Activated CD8-positive, alpha-beta T cell treated with anti-CD3 and anti-CD28 coated beads, Interleukin-2, amount 10 ng/mL, durations not matched to agents 7 days and 5 days (primary cell): Measurements from ENCODE around the gene KIAA0040. TPM values are rescaled to one million over a fixed set of nuclear protein-coding genes. Genes with fewer than 3 reads are reported as not detected.

Source experiments
- ATAC-seq: fragments of 150-1000 bp; cut with Tn5 transposase; one replicate; pipeline ENCODE4 v1.10.0; 2021; ENCODE audit warnings: moderate library complexity
- CTCF ChIA-PET: fragments of 350-600 bp; sonication (Branson Sonifier 250); formaldehyde crosslinking; loops from one replicate; lab custom pipeline; 2021; ENCODE audit warnings: antibody characterized with exemption; lab: Charles Lee
- POLR2A ChIA-PET: fragments of 350-600 bp; sonication (Branson Sonifier 250); formaldehyde crosslinking; loops from one replicate; lab custom pipeline; 2021; ENCODE audit warnings: antibody characterized with exemption; lab: Charles Lee
- DNase-seq: peaks from one replicate; pipeline ENCODE4 v3.0.0-alpha.2; 2020
- H3K27ac Mint-ChIP-seq: one replicate; pipeline ENCODE4 v1.8.0; 2021; ENCODE audit warnings: mild to moderate bottlenecking, mixed read lengths
- H3K27me3 Mint-ChIP-seq: one replicate; pipeline ENCODE4 v1.8.0; 2021; ENCODE audit warnings: low read depth, mixed read lengths
- H3K36me3 Mint-ChIP-seq: one replicate; pipeline ENCODE4 v1.8.0; 2021; ENCODE audit warnings: low read depth, mixed read lengths
- H3K4me1 Mint-ChIP-seq: one replicate; pipeline ENCODE4 v1.8.0; 2021; ENCODE audit warnings: low read depth, mixed read lengths
- H3K4me3 Mint-ChIP-seq: one replicate; pipeline ENCODE4 v1.8.0; 2021; ENCODE audit warnings: mild to moderate bottlenecking, mixed read lengths
- H3K9me3 Mint-ChIP-seq: one replicate; pipeline ENCODE4 v1.8.0; 2022; ENCODE audit warnings: mixed read lengths; ENCODE audit not compliant: insufficient read depth
- total RNA-seq, 2 experiments: library from RNA; stranded (reverse); gene quantifications; one replicate each; pipeline ENCODE4 v1.2.3, GENCODE V29; 2021

KIAA0040 gene
- total RNA-seq, 2 experiments from 2014 or later: 50.8 to 51.0 TPM

DNA sequence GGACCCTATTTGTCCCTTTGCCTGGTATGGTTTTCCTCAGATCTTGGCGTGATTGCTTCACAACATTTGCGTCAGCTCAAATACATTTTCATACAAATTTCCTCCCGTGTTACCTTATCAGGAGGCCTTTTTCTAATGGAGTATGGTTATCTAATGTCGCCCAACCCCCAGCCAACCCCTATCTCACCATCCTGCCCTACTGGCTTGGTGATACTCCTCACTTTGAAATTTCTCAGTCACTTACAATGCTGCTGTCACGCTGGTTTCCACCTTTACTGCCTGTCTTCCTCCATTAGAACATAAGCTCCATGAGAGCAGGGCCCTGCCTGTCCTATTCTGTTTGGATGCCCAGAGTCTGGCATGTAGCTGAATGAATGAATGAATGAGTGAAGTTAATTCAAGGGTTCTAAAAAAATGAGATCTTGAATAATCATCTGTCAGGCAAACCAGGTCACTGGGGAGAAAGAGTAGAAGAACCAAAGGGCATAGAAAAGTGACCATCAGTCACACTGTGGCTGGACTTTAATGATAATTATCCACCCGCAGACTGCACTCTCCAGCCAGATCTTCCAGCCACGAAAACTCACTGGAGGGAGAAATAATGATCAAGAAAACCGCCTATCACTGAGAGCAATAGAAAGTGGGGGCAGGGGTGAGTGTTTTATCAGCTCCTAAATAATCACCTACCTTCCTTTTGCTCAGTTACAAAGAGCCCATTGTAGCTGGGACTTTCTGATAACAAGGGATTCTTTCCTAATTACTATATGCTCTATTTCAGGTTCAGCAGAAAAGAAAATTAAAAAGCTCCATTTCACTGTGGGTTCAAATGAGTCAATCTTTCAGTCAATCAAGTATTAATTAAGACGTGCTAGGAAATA lies 21.3 kb downstream of the KIAA0040 start:
- DNase-seq (no peak), ATAC-seq (no peak)
- Mint-ChIP-seq H3K27me3 (no peaks in the 10 kb centered on the region), H3K4me1 (peaks cover 53% of the 10 kb centered on the region), H3K9me3 (no peaks in the 10 kb centered on the region), H3K27ac (peak overlapping the region; percentile 13), H3K4me3 (no peak overlapping the region), H3K36me3 (peaks cover 69% of the 10 kb centered on the region)
- POLR2A ChIA-PET: no interaction called here
- CTCF ChIA-PET: interaction anchor here (0.9 to 2.3 kb wide), 7 partner anchors 13 to 148 kb away, joined by 3 to 8 read pairs (median 5); no protein-coding TSS in a partner anchor

DNA sequence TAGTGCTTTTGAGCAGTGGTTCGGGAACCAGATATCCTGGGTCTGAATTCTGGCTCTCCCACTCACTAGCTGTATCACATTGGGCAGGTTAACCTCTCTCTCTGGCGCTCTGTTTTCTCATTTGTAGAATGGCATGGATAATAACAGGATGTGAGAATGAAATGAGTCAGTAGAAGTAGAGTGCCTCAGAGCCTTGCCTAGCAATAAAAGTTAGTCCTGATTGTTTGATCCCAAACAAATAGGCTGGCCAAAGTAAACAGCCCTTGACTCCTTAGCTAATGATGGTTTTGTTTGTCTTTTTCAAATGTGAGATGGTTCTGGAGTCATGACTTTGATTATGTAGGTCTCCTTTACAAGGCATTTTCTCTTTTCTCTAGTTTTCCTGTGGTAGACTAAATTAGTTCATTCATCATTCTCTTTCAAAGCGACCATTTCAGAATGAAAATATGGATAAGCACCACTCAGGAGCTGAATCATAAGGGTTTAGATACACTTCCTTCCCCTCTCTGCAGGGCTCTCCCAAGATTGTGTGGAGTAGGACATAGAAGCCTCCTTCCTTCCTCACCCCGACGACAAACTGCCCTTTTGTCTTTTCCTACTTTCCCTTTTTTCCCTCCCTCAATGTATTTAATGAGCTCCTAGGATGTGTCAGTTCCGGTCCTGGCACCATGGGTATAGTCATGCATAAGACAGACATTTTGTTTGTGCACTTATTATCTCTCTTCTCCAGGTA lies 23.1 kb downstream of the KIAA0040 start:
- DNase-seq (no peak), ATAC-seq (no peak)
- H3K27me3 Mint-ChIP-seq: no peaks in the 10 kb centered on the region
- peaks cover 46% of the 10 kb centered on the region for H3K4me1 Mint-ChIP-seq
- peak overlapping the region; percentile 44 for H3K27ac Mint-ChIP-seq
- H3K36me3 Mint-ChIP-seq: peaks cover 65% of the 10 kb centered on the region
- no peak overlapping the region for H3K4me3 Mint-ChIP-seq
- CTCF ChIA-PET: interaction anchor here (1.4 to 2.6 kb wide), 7 partner anchors 14 to 150 kb away, joined by 4 to 13 read pairs (median 7); no protein-coding TSS in a partner anchor
- H3K9me3 Mint-ChIP-seq: no peaks in the 10 kb centered on the region
- POLR2A ChIA-PET: interaction anchor here (1.0 kb wide), 1 partner anchor 40 kb away, joined by 4 read pairs; no protein-coding TSS in a partner anchor

GRCh38 chr1:175168782-175169181 lies 23.8 kb downstream of the KIAA0040 start:
- ATAC-seq (no peak), DNase-seq (no peak)
- POLR2A ChIA-PET: interaction anchor here (1.0 kb wide), 1 partner anchor 41 kb away, joined by 4 read pairs; no protein-coding TSS in a partner anchor
- no peak overlapping the region for H3K4me3 Mint-ChIP-seq
- peak overlapping the region; percentile 39 for H3K27ac Mint-ChIP-seq
- no peaks in the 10 kb centered on the region for H3K27me3 Mint-ChIP-seq
- H3K4me1 Mint-ChIP-seq: peaks cover 40% of the 10 kb centered on the region
- no peaks in the 10 kb centered on the region for H3K9me3 Mint-ChIP-seq
- CTCF ChIA-PET: interaction anchor here (1.9 to 2.6 kb wide), 3 partner anchors 14 to 149 kb away, joined by 6 to 13 read pairs (median 10); no protein-coding TSS in a partner anchor
- H3K36me3 Mint-ChIP-seq: peaks cover 63% of the 10 kb centered on the region

DNA sequence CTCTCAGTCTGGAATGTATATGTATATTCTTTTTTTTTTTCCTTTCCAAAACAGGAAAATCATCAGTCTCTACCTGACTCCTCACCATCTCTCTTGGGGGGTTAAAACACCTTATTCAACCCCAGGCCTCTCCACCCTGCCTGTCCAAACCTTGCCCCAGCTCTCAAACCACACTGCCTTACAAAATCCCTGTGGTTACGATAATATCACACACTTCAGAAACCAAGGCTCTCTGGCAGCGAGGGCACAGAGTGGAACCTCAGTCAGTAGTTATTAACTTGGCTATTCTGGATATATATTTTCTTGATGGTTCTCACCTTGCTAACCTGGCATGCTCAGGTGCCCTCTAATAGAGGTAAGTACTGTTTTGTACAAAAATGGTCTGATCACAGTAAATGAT lies 24.7 kb downstream of the KIAA0040 start:
- peaks cover 33% of the 10 kb centered on the region for H3K4me1 Mint-ChIP-seq
- H3K9me3 Mint-ChIP-seq: no peaks in the 10 kb centered on the region
- no peaks in the 10 kb centered on the region for H3K27me3 Mint-ChIP-seq
- CTCF ChIA-PET: interaction anchor here (0.7 to 2.6 kb wide), 3 partner anchors 13 to 170 kb away, joined by 3 to 13 read pairs (median 10); no protein-coding TSS in a partner anchor
- no peak for DNase-seq
- H3K27ac Mint-ChIP-seq: no peak overlapping the region
- POLR2A ChIA-PET: no interaction called here
- ATAC-seq: no peak
- no peak overlapping the region for H3K4me3 Mint-ChIP-seq
- H3K36me3 Mint-ChIP-seq: peaks cover 64% of the 10 kb centered on the region

- Mint-ChIP-seq H3K4me3 (no peak overlapping the region), H3K27ac (no peak overlapping the region), H3K4me1 (peaks cover 33% of the 10 kb centered on the region), H3K27me3 (no peaks in the 10 kb centered on the region), H3K36me3 (peaks cover 66% of the 10 kb centered on the region), H3K9me3 (no peaks in the 10 kb centered on the region)
- ChIA-PET CTCF (interaction anchor here (1.7 kb wide), 1 partner anchor 12 kb away, joined by 4 read pairs; no protein-coding TSS in a partner anchor), POLR2A (no interaction called here)
- DNase-seq: no peak
- no peak for ATAC-seq
Observed at GRCh38 chr1:175166746-175167145, 25.8 kb downstream of the KIAA0040 start.

- Mint-ChIP-seq H3K4me1 (peaks cover 31% of the 10 kb centered on the region), H3K27me3 (no peaks in the 10 kb centered on the region), H3K36me3 (peaks cover 68% of the 10 kb centered on the region), H3K4me3 (no peak overlapping the region), H3K27ac (no peak overlapping the region), H3K9me3 (no peaks in the 10 kb centered on the region)
- POLR2A ChIA-PET: interaction anchor here (2.6 kb wide), 1 partner anchor 9 kb away, joined by 9 read pairs; no protein-coding TSS in a partner anchor
- CTCF ChIA-PET: interaction anchor here (1.2 to 4.0 kb wide), 6 partner anchors 10 to 154 kb away, joined by 3 to 17 read pairs (median 6); no protein-coding TSS in a partner anchor
- ATAC-seq: no peak
- DNase-seq: no peak
Observed at GRCh38 chr1:175164751-175165150, 27.8 kb downstream of the KIAA0040 start.

- peaks cover 24% of the 10 kb centered on the region for H3K4me1 Mint-ChIP-seq
- DNase-seq (no peak), ATAC-seq (no peak)
- CTCF ChIA-PET: interaction anchor here (1.2 to 4.0 kb wide), 4 partner anchors 9 to 155 kb away, joined by 4 to 17 read pairs (median 10); no protein-coding TSS in a partner anchor
- no peaks in the 10 kb centered on the region for H3K9me3 Mint-ChIP-seq
- POLR2A ChIA-PET: interaction anchor here (2.6 kb wide), 1 partner anchor 10 kb away, joined by 9 read pairs; no protein-coding TSS in a partner anchor
- H3K36me3 Mint-ChIP-seq: peaks cover 69% of the 10 kb centered on the region
- H3K27ac Mint-ChIP-seq: peak overlapping the region; percentile 5
- H3K27me3 Mint-ChIP-seq: no peaks in the 10 kb centered on the region
- no peak overlapping the region for H3K4me3 Mint-ChIP-seq
Observed at GRCh38 chr1:175163702-175164101, 28.9 kb downstream of the KIAA0040 start.

GRCh38 chr1:175162955-175163354 lies 29.6 kb downstream of the KIAA0040 start:
- Mint-ChIP-seq H3K36me3 (peaks cover 70% of the 10 kb centered on the region), H3K27me3 (no peaks in the 10 kb centered on the region), H3K27ac (no peak overlapping the region), H3K4me1 (peaks cover 17% of the 10 kb centered on the region), H3K4me3 (no peak overlapping the region), H3K9me3 (no peaks in the 10 kb centered on the region)
- POLR2A ChIA-PET: no interaction called here
- ATAC-seq: no peak
- CTCF ChIA-PET: interaction anchor here (4.0 kb wide), 1 partner anchor 11 kb away, joined by 17 read pairs; no protein-coding TSS in a partner anchor
- DNase-seq: no peak

DNA sequence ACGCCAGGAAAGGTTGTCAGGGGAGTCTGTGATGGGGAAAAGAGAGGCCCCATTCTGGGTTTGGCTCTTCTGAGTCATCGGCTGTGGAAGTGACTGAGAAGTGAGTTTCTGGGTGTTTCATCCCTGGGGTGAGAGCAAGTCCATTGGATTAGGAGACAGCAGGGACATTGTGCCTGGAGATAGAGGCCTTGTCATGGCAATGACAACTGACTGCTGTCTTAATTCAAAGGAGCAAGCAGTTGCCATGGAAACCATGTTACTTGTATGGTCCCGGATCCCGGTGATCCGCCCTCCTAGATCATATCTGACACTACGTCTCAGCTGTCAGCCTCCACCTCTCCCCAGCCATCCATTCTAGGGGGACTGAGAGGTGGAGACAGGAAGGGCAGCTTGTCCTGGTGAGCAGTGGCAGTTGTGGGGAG lies 34.4 kb downstream of the KIAA0040 start:
- ATAC-seq (no peak), DNase-seq (no peak)
- peaks cover 46% of the 10 kb centered on the region for H3K36me3 Mint-ChIP-seq
- H3K4me1 Mint-ChIP-seq: peaks cover 21% of the 10 kb centered on the region
- no peaks in the 10 kb centered on the region for H3K9me3 Mint-ChIP-seq
- ChIA-PET CTCF (interaction anchor here (1.0 to 2.5 kb wide), 4 partner anchors 8 to 162 kb away, joined by 3 to 16 read pairs (median 5); no protein-coding TSS in a partner anchor), POLR2A (no interaction called here)
- H3K27ac Mint-ChIP-seq: peak overlapping the region; percentile 12
- no peak overlapping the region for H3K4me3 Mint-ChIP-seq
- H3K27me3 Mint-ChIP-seq: peaks cover 7% of the 10 kb centered on the region

DNA sequence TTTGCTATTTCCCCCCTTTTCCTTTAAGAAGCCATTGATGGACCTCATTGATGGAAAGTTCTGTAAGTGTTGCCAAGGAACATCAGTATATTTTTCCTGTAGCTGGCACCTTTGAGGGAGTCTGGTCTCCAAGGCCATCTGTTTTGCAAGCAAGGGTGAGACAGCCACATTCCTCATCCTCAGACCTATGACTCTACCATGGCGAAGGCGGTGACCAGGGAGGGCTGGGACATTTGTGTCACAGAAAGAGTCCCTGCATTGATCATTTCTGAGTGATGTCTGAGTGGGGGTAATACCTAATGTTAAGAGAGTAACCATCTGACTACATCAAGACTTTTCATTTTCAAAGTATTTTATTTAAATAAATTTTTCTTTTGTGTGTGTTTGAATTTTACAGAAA lies 35.4 kb downstream of the KIAA0040 start:
- ATAC-seq: no peak
- H3K9me3 Mint-ChIP-seq: no peaks in the 10 kb centered on the region
- no peak overlapping the region for H3K27ac Mint-ChIP-seq
- POLR2A ChIA-PET: no interaction called here
- CTCF ChIA-PET: interaction anchor here (1.0 to 3.6 kb wide), 3 partner anchors 10 to 161 kb away, joined by 3 to 237 read pairs (median 4); no protein-coding TSS in a partner anchor
- peaks cover 9% of the 10 kb centered on the region for H3K27me3 Mint-ChIP-seq
- H3K4me1 Mint-ChIP-seq: peaks cover 21% of the 10 kb centered on the region
- no peak for DNase-seq
- H3K36me3 Mint-ChIP-seq: peaks cover 40% of the 10 kb centered on the region
- H3K4me3 Mint-ChIP-seq: no peak overlapping the region

DNA sequence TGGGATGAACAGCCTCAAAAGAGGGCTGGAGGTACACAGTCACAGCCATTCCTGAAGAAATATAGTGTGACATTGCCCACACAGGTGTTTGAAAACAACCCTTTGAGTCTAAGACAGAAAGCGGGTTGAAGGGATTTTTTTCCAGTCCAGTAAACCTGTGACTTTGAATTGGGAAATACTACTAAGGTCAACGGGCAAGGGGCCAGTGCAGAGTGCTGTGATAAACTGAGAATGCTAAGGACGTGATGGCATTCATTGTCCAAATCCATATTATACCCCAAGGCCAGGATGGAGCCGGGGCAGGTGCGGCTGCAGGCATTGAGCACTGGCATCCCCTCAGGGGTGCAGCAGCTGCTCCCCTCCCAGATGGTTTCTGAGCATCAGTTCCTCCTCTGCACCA lies 36.6 kb downstream of the KIAA0040 start:
- ChIA-PET CTCF (interaction anchor here (0.8 to 3.6 kb wide), 34 partner anchors 9 to 318 kb away, joined by 3 to 237 read pairs (median 7); partner anchors contain the start of gene MRPS14), POLR2A (interaction anchor here (0.9 kb wide), 1 partner anchor 32 kb away, joined by 3 read pairs; no protein-coding TSS in a partner anchor)
- H3K4me3 Mint-ChIP-seq: no peak overlapping the region
- DNase-seq (no peak), ATAC-seq (no peak)
- no peaks in the 10 kb centered on the region for H3K9me3 Mint-ChIP-seq
- peaks cover 18% of the 10 kb centered on the region for H3K4me1 Mint-ChIP-seq
- peaks cover 16% of the 10 kb centered on the region for H3K27me3 Mint-ChIP-seq
- H3K27ac Mint-ChIP-seq: no peak overlapping the region
- H3K36me3 Mint-ChIP-seq: peaks cover 31% of the 10 kb centered on the region
